ENCODE measurements around the gene INSRR. TPM values are rescaled to one million over a fixed set of nuclear protein-coding genes. Genes with fewer than 3 reads are reported as not detected.

Gene INSRR
- polyA plus RNA-seq, 3 donors = not detected

GRCh38 chr1:156887734-156888133 is 28.8 kb upstream of the INSRR start:
- H2AFZ ChIP-seq (ENCODE audit: insufficient read depth, low read depth, low read length, poor library complexity, severe bottlenecking) = no peak overlapping the region
- Mint-ChIP-seq H3K27me3 (ENCODE audit: low read depth in 3 of 3) (peaks cover 37 to 54% (median 43%) of the 10 kb centered on the region in 3 donors), H3K36me3 (peaks cover 0 to 3% of the 10 kb centered on the region in 2 donors), H3K4me3 (no peak overlapping the region), H3K27ac (no peak overlapping the region), H3K9me3 (peaks cover 0 to 2% (median 0%) of the 10 kb centered on the region in 7 donors), H3K4me1 (peaks cover 13% of the 10 kb centered on the region)
- no peak for DNase-seq
- no peak overlapping the region for H3K27ac ChIP-seq (ENCODE audit: low read depth in 1 of 2, low read length in 2 of 2)
- no peak overlapping the region for H3K9ac ChIP-seq (ENCODE audit: insufficient read depth, low read length, poor library complexity, severe bottlenecking)
- no peaks in the 10 kb centered on the region for H3K36me3 ChIP-seq (replicated peaks in 1 of 2; ENCODE audit: control insufficient read depth in 1 of 2, insufficient read depth in 2 of 2, low read length in 2 of 2)
- 76% methylated on average over 3 of the region's 6 CpGs for WGBS (ENCODE audit: insufficient coverage)
- H4K20me1 ChIP-seq (ENCODE audit: insufficient read depth, low read length) = no peaks in the 10 kb centered on the region
- H3K4me2 ChIP-seq (replicated peaks; ENCODE audit: extremely low read depth, low read length, poor library complexity, severe bottlenecking) = no peak overlapping the region
- H3K4me1 ChIP-seq (ENCODE audit: control insufficient read depth in 1 of 2, insufficient read depth in 2 of 2, low read length in 2 of 2) = peaks cover 11 to 13% of the 10 kb centered on the region in 2 donors
- no peak overlapping the region for H3K4me3 ChIP-seq (replicated peaks in 1 of 3; ENCODE audit: low read depth in 2 of 3, low read length in 3 of 3)
- no peak for TF ChIP-seq CTCF (IDR thresholded peaks at IDR 0.05)
- H3K27me3 ChIP-seq (ENCODE audit: control insufficient read depth in 2 of 2, insufficient read depth in 2 of 2, low read length in 2 of 2) = peaks cover 3 to 24% of the 10 kb centered on the region in 2 donors
- H3K9me3 ChIP-seq (replicated peaks in 1 of 2; ENCODE audit: control insufficient read depth in 1 of 2, insufficient read depth in 1 of 2, low read length in 2 of 2) = no peaks in the 10 kb centered on the region
- intact Hi-C loops (cut with micrococcal nuclease) = loop anchor here in 1 of 2 donors (10.0 kb wide), 1 partner anchor 193 kb away; no protein-coding TSS in a partner anchor
- H3K79me2 ChIP-seq (ENCODE audit: insufficient read depth, low read length) = no peaks in the 10 kb centered on the region

- no peak for TF ChIP-seq CTCF (IDR thresholded peaks at IDR 0.05)
- 60% methylated on average over 1 of the region's 3 CpGs for WGBS (ENCODE audit: insufficient coverage)
- Mint-ChIP-seq H3K4me1 (peaks cover 10% of the 10 kb centered on the region), H3K27me3 (ENCODE audit: low read depth in 3 of 3) (peaks cover 36 to 50% (median 40%) of the 10 kb centered on the region in 3 donors), H3K36me3 (peaks cover 0 to 3% of the 10 kb centered on the region in 2 donors), H3K27ac (peak overlapping the region in 1 of 7 donors; percentile 26), H3K9me3 (peaks cover 0 to 2% (median 0%) of the 10 kb centered on the region in 7 donors), H3K4me3 (no peak overlapping the region)
- intact Hi-C loops (cut with micrococcal nuclease) = loop anchor here in 1 of 2 donors (10.0 kb wide), 1 partner anchor 193 kb away; no protein-coding TSS in a partner anchor
- Histone ChIP-seq H3K4me3 (replicated peaks in 1 of 3; ENCODE audit: low read depth in 2 of 3, low read length in 3 of 3) (no peak overlapping the region), H3K4me2 (replicated peaks; ENCODE audit: extremely low read depth, low read length, poor library complexity, severe bottlenecking) (no peak overlapping the region), H3K79me2 (ENCODE audit: insufficient read depth, low read length) (no peaks in the 10 kb centered on the region), H2AFZ (ENCODE audit: insufficient read depth, low read depth, low read length, poor library complexity, severe bottlenecking) (no peak overlapping the region), H3K36me3 (replicated peaks in 1 of 2; ENCODE audit: control insufficient read depth in 1 of 2, insufficient read depth in 2 of 2, low read length in 2 of 2) (no peaks in the 10 kb centered on the region), H3K27ac (ENCODE audit: low read depth in 1 of 2, low read length in 2 of 2) (no peak overlapping the region), H3K27me3 (ENCODE audit: control insufficient read depth in 2 of 2, insufficient read depth in 2 of 2, low read length in 2 of 2) (peaks cover 3 to 21% of the 10 kb centered on the region in 2 donors), H4K20me1 (ENCODE audit: insufficient read depth, low read length) (no peaks in the 10 kb centered on the region), H3K4me1 (ENCODE audit: control insufficient read depth in 1 of 2, insufficient read depth in 2 of 2, low read length in 2 of 2) (peaks cover 7 to 9% of the 10 kb centered on the region in 2 donors), H3K9me3 (replicated peaks in 1 of 2; ENCODE audit: control insufficient read depth in 1 of 2, insufficient read depth in 1 of 2, low read length in 2 of 2) (no peaks in the 10 kb centered on the region), H3K9ac (ENCODE audit: insufficient read depth, low read length, poor library complexity, severe bottlenecking) (no peak overlapping the region)
- no peak for DNase-seq
Observed at GRCh38 chr1:156887317-156887716, 28.4 kb upstream of the INSRR start.

Data from CD14-positive monocyte (primary cell).